Endothelial cell of umbilical vein (primary cell): ENCODE measurements around the gene RDH14.

Experiments used
- CTCF ChIP-seq, 2 donors: IDR thresholded peaks; 1 replicate in 1 of 2; 2 replicates in 1 of 2; pipeline ENCODE4 v1.5.1; 2011; ENCODE audit warnings: low read length in 2 of 2, mild to moderate bottlenecking in 2 of 2, moderate library complexity in 2 of 2, control low read depth in 1 of 2, inconsistent platforms in 1 of 2, low read depth in 1 of 2; ENCODE audit not compliant: insufficient read depth in 1 of 2; ENCODE audit errors: extremely low read depth in 1 of 2
- EZH2 ChIP-seq: IDR thresholded peaks from 2 replicates; pipeline ENCODE4 v1.6.1; 2012; ENCODE audit warnings: borderline replicate concordance, low read depth, mild to moderate bottlenecking, moderate library complexity, low read length, inconsistent platforms; ENCODE audit not compliant: severe bottlenecking
- FOS ChIP-seq: IDR thresholded peaks from 2 replicates; pipeline ENCODE4 v1.6.1; 2011; ENCODE audit warnings: mild to moderate bottlenecking, low read length, moderate library complexity, borderline replicate concordance; ENCODE audit not compliant: insufficient read depth
- MYC ChIP-seq: IDR thresholded peaks from one replicate; pipeline ENCODE4 v1.6.1; 2011; ENCODE audit warnings: mild to moderate bottlenecking, low read depth, low read length
- POLR2A ChIP-seq: IDR thresholded peaks from 2 replicates; pipeline ENCODE4 v1.6.1; 2012; ENCODE audit warnings: low read depth, mild to moderate bottlenecking, control low read depth, low read length

- TF ChIP-seq CTCF (IDR thresholded peaks at IDR 0.05; ENCODE audit: extremely low read depth in 1 of 2, insufficient read depth in 1 of 2, low read depth in 1 of 2, low read length in 2 of 2), result no peak
- no peak for TF ChIP-seq EZH2
- no peak for TF ChIP-seq POLR2A
- TF ChIP-seq FOS, result no peak
- TF ChIP-seq MYC, result no peak
Observed at GRCh38 chr2:18516112-18516511, 44.3 kb downstream of the RDH14 start.
